ENCODE data around the gene CEBPA. TPM values are rescaled to one million over a fixed set of nuclear protein-coding genes. Genes with fewer than 3 reads are reported as not detected.
"Not testable (repeated sequence)": the region's sequence is repeated elsewhere in the genome, so short reads cannot be mapped to it uniquely, and the experiment has no call there.

Gene CEBPA
- total and polyA plus RNA-seq, 3 experiments from 2014 or later: 1.1 to 1.6 (median 1.3) TPM

- Mint-ChIP-seq H3K27me3 (peaks cover 23 to 49% of the 10 kb centered on the region in 2 donors), H3K4me3 (no peak overlapping the region), H3K27ac (peak overlapping the region in 2 of 8 donors; percentile 34 to 72), H3K36me3 (no peaks in the 10 kb centered on the region), H3K4me1 (peaks cover 2 to 7% (median 5%) of the 10 kb centered on the region in 3 donors), H3K9me3 (peaks cover 0 to 2% (median 0%) of the 10 kb centered on the region in 5 donors)
- DNase-seq: no peak
- ChIA-PET CTCF (no interaction called here), POLR2A (no interaction called here)
- Histone ChIP-seq H3K4me1 (ENCODE audit: insufficient read depth, low read length) (no peaks in the 10 kb centered on the region), H3K27ac (ENCODE audit: low read depth, low read length) (no peak overlapping the region), H3K27me3 (ENCODE audit: insufficient read depth, low read length, poor library complexity, severe bottlenecking) (peaks cover 21% of the 10 kb centered on the region), H3K36me3 (ENCODE audit: insufficient read depth, low read length) (no peaks in the 10 kb centered on the region), H3K9me3 (ENCODE audit: low read length) (no peaks in the 10 kb centered on the region), H3K4me3 (ENCODE audit: low read length) (no peak overlapping the region)
These were observed 6.5 kb downstream of the CEBPA start for GRCh38 chr19:33295621-33296487.

- H3K36me3 ChIP-seq (ENCODE audit: insufficient read depth, low read length); H3K4me3 Mint-ChIP-seq; H3K27ac Mint-ChIP-seq; H3K4me1 ChIP-seq (ENCODE audit: insufficient read depth, low read length); H3K9me3 Mint-ChIP-seq; H3K36me3 Mint-ChIP-seq; POLR2A ChIA-PET; DNase-seq; H3K27ac ChIP-seq (ENCODE audit: low read depth, low read length); CTCF ChIA-PET; H3K4me3 ChIP-seq (ENCODE audit: low read length); H3K4me1 Mint-ChIP-seq; H3K9me3 ChIP-seq (ENCODE audit: low read length): not testable (repeated sequence)
- peaks cover 17 to 41% of the 10 kb centered on the region in 2 donors for H3K27me3 Mint-ChIP-seq
- H3K27me3 ChIP-seq (ENCODE audit: insufficient read depth, low read length, poor library complexity, severe bottlenecking): peaks cover 15% of the 10 kb centered on the region
These were observed 7.3 kb downstream of the CEBPA start for GRCh38 chr19:33295046-33295445.

- H3K27me3 Mint-ChIP-seq: peaks cover 17 to 37% of the 10 kb centered on the region in 2 donors
- DNase-seq: no peak
- H3K36me3 ChIP-seq (ENCODE audit: insufficient read depth, low read length): no peaks in the 10 kb centered on the region
- no peaks in the 10 kb centered on the region for H3K4me1 ChIP-seq (ENCODE audit: insufficient read depth, low read length)
- peaks cover 14% of the 10 kb centered on the region for H3K27me3 ChIP-seq (ENCODE audit: insufficient read depth, low read length, poor library complexity, severe bottlenecking)
- H3K4me3 Mint-ChIP-seq: no peak overlapping the region
- CTCF ChIA-PET: no interaction called here
- no peaks in the 10 kb centered on the region for H3K9me3 ChIP-seq (ENCODE audit: low read length)
- no peaks in the 10 kb centered on the region for H3K4me1 Mint-ChIP-seq
- no peak overlapping the region for H3K27ac Mint-ChIP-seq
- H3K27ac ChIP-seq (ENCODE audit: low read depth, low read length): no peak overlapping the region
- peaks cover 0 to 11% (median 6%) of the 10 kb centered on the region in 5 donors for H3K9me3 Mint-ChIP-seq
- POLR2A ChIA-PET: no interaction called here
- H3K36me3 Mint-ChIP-seq: peaks cover 0 to 4% (median 0%) of the 10 kb centered on the region in 3 donors
- no peak overlapping the region for H3K4me3 ChIP-seq (ENCODE audit: low read length)
These were observed 8.1 kb downstream of the CEBPA start for GRCh38 chr19:33294058-33294798.

- Mint-ChIP-seq H3K4me1 (no peaks in the 10 kb centered on the region), H3K27me3 (peaks cover 17 to 31% of the 10 kb centered on the region in 2 donors), H3K27ac (no peak overlapping the region), H3K36me3 (peaks cover 0 to 10% (median 5%) of the 10 kb centered on the region in 3 donors), H3K4me3 (no peak overlapping the region), H3K9me3 (peaks cover 7 to 18% (median 12%) of the 10 kb centered on the region in 5 donors)
- Histone ChIP-seq H3K4me3 (ENCODE audit: low read length) (no peak overlapping the region), H3K27me3 (ENCODE audit: insufficient read depth, low read length, poor library complexity, severe bottlenecking) (peaks cover 14% of the 10 kb centered on the region), H3K36me3 (ENCODE audit: insufficient read depth, low read length) (no peaks in the 10 kb centered on the region), H3K4me1 (ENCODE audit: insufficient read depth, low read length) (no peaks in the 10 kb centered on the region), H3K27ac (ENCODE audit: low read depth, low read length) (no peak overlapping the region), H3K9me3 (ENCODE audit: low read length) (no peaks in the 10 kb centered on the region)
- ChIA-PET CTCF (no interaction called here), POLR2A (no interaction called here)
- DNase-seq: no peak
These were observed 8.9 kb downstream of the CEBPA start for GRCh38 chr19:33293255-33294057.

- ChIA-PET CTCF (no interaction called here), POLR2A (no interaction called here)
- Histone ChIP-seq H3K4me3 (ENCODE audit: low read length) (no peak overlapping the region), H3K36me3 (ENCODE audit: insufficient read depth, low read length) (no peaks in the 10 kb centered on the region), H3K9me3 (ENCODE audit: low read length) (peaks cover 4% of the 10 kb centered on the region), H3K27me3 (ENCODE audit: insufficient read depth, low read length, poor library complexity, severe bottlenecking) (peaks cover 14% of the 10 kb centered on the region), H3K4me1 (ENCODE audit: insufficient read depth, low read length) (no peaks in the 10 kb centered on the region), H3K27ac (ENCODE audit: low read depth, low read length) (no peak overlapping the region)
- H3K4me3 Mint-ChIP-seq: no peak overlapping the region
- H3K36me3 Mint-ChIP-seq: peaks cover 0 to 10% (median 5%) of the 10 kb centered on the region in 3 donors
- peaks cover 0 to 4% (median 3%) of the 10 kb centered on the region in 3 donors for H3K4me1 Mint-ChIP-seq
- H3K27me3 Mint-ChIP-seq: peaks cover 18 to 36% of the 10 kb centered on the region in 2 donors
- peaks cover 14 to 24% (median 17%) of the 10 kb centered on the region in 5 donors for H3K9me3 Mint-ChIP-seq
- DNase-seq: no peak
- no peak overlapping the region for H3K27ac Mint-ChIP-seq
These were observed 9.6 kb downstream of the CEBPA start for GRCh38 chr19:33292595-33293254.

- Mint-ChIP-seq H3K4me1 (peaks cover 2 to 8% (median 8%) of the 10 kb centered on the region in 3 donors), H3K4me3 (no peak overlapping the region), H3K9me3 (peaks cover 14 to 26% (median 17%) of the 10 kb centered on the region in 5 donors), H3K27me3 (peaks cover 18 to 30% of the 10 kb centered on the region in 2 donors), H3K36me3 (peaks cover 0 to 10% (median 5%) of the 10 kb centered on the region in 3 donors), H3K27ac (no peak overlapping the region)
- H3K27ac ChIP-seq (ENCODE audit: low read depth, low read length): no peak overlapping the region
- CTCF ChIA-PET: no interaction called here
- peaks cover 14% of the 10 kb centered on the region for H3K27me3 ChIP-seq (ENCODE audit: insufficient read depth, low read length, poor library complexity, severe bottlenecking)
- no peaks in the 10 kb centered on the region for H3K4me1 ChIP-seq (ENCODE audit: insufficient read depth, low read length)
- peaks cover 4% of the 10 kb centered on the region for H3K9me3 ChIP-seq (ENCODE audit: low read length)
- POLR2A ChIA-PET: no interaction called here
- H3K36me3 ChIP-seq (ENCODE audit: insufficient read depth, low read length): no peaks in the 10 kb centered on the region
- DNase-seq: no peak
- no peak overlapping the region for H3K4me3 ChIP-seq (ENCODE audit: low read length)
These were observed 10.5 kb downstream of the CEBPA start for GRCh38 chr19:33291623-33292534.

Measured in CD8-positive, alpha-beta memory T cell (primary cell).